ENCODE results near the gene GSDME. TPM values are rescaled to one million over a fixed set of nuclear protein-coding genes. Genes with fewer than 3 reads are reported as not detected.
"Not testable (repeated sequence)": the region's sequence is repeated elsewhere in the genome, so short reads cannot be mapped to it uniquely, and the experiment has no call there.

GSDME gene
- total and polyA plus RNA-seq, 7 donors = 4.9 to 32.1 (median 14.1) TPM

DNA sequence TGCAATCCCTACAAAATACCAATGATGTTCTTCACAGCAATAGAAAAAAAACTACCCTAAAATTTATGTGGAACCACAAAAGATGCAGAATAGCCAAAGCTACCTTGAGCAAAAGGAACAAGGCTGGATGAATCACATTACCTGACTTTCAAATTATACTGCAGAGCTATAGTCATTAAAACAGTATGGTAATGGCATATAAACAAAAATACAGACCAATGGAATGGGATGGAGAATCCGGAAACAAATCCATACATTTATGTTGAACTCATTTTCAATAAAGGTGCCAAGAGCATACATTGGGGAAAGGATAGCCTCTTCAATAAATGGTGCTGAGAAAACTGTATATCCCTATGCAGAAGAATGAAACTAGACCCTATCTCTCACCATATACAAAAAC is 18.7 kb downstream of the GSDME start:
- peaks cover 18% of the 10 kb centered on the region for H3K4me1 ChIP-seq
- no peaks in the 10 kb centered on the region for H3K36me3 ChIP-seq (ENCODE audit: insufficient read depth in 1 of 2, low read depth in 1 of 2)
- no peak for ATAC-seq
- no peak overlapping the region for H3K4me3 ChIP-seq
- peaks cover 5% of the 10 kb centered on the region for H3K9me3 ChIP-seq
- H3K27ac ChIP-seq = no peak overlapping the region
- intact Hi-C loops (cut with DNase I) = no loop called here
- WGBS, 3 donors = 97 to 100% (median 99%) methylated on average over 1 of the region's 1 CpG
- no peak for TF ChIP-seq CTCF (IDR thresholded peaks at IDR 0.05)
- H3K27me3 ChIP-seq (ENCODE audit: insufficient read depth in 3 of 3, low read length in 2 of 3) = no peaks in the 10 kb centered on the region
- no peak for DNase-seq

GRCh38 chr7:24737281-24737680 is 20.0 kb downstream of the GSDME start:
- 7 to 25% (median 18%) methylated on average over 1 of the region's 1 CpG for WGBS, 3 donors

DNA sequence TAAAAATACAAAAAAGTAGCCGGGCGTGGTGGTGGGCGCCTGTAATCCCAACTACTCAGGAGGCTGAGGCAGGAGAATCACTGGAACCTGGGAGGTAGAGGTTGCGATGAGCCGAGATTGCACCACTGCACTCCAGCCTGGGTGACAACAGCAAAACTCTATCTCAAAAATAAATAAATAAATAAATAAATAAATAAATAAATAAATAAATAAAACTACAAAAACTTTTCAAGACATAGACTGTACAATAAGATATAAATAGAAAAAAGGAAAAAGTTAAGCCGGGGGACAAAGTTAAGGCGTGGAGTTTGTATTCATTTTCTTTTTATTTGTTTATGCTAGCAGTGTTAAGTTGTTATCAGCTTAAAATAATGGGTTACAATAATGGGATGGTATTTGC is 21.7 kb downstream of the GSDME start:
- H3K27me3 ChIP-seq (ENCODE audit: insufficient read depth in 3 of 3, low read length in 2 of 3); H3K36me3 ChIP-seq (ENCODE audit: insufficient read depth in 1 of 2, low read depth in 1 of 2); ATAC-seq; H3K4me3 ChIP-seq; DNase-seq; H3K27ac ChIP-seq; intact Hi-C loops (cut with DNase I); H3K9me3 ChIP-seq; H3K4me1 ChIP-seq: not testable (repeated sequence)
- 97 to 98% (median 97%) methylated on average over 7 of the region's 7 CpGs for WGBS, 3 donors

More at GRCh38 chr7:24737281-24737680, 20.0 kb downstream of the GSDME start:
- intact Hi-C loops (cut with DNase I) = no loop called here
- Histone ChIP-seq H3K36me3 (ENCODE audit: insufficient read depth in 1 of 2, low read depth in 1 of 2) (no peaks in the 10 kb centered on the region), H3K4me3 (no peak overlapping the region), H3K4me1 (peaks cover 18% of the 10 kb centered on the region), H3K9me3 (peaks cover 5% of the 10 kb centered on the region), H3K27me3 (ENCODE audit: insufficient read depth in 3 of 3, low read length in 2 of 3) (no peaks in the 10 kb centered on the region), H3K27ac (no peak overlapping the region)
- DNase-seq = no peak
- no peak for TF ChIP-seq CTCF (IDR thresholded peaks at IDR 0.05)
- no peak for ATAC-seq

DNA sequence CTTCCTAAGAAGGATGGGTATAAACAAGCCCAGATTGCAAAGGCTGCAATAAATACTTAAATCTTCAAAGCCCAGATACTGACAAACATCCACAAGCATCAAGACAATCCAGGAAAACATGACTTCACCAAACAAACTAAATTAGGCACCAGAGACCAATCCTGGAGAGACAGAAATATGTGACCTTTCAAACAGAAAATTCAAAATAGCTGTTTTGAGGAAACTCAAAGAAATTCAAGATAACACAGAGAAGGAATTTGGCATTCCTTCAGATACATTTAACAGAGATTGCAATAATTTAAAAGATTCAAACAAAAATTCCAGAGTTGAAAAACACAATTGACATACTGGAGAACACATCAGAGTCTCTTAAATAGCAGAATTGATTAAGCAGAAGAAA is 23.0 kb downstream of the GSDME start:
- H3K36me3 ChIP-seq (ENCODE audit: insufficient read depth in 1 of 2, low read depth in 1 of 2) = no peaks in the 10 kb centered on the region
- peaks cover 9% of the 10 kb centered on the region for H3K4me1 ChIP-seq
- DNase-seq (no peak), ATAC-seq (no peak)
- intact Hi-C loops (cut with DNase I) = no loop called here
- no peak overlapping the region for H3K27ac ChIP-seq
- H3K9me3 ChIP-seq = peaks cover 5% of the 10 kb centered on the region
- TF ChIP-seq CTCF (IDR thresholded peaks at IDR 0.05) = no peak
- H3K27me3 ChIP-seq (ENCODE audit: insufficient read depth in 3 of 3, low read length in 2 of 3) = no peaks in the 10 kb centered on the region
- H3K4me3 ChIP-seq = no peak overlapping the region

GRCh38 chr7:24733414-24734060 is 23.7 kb downstream of the GSDME start:
- Histone ChIP-seq H3K4me3 (no peak overlapping the region), H3K27me3 (ENCODE audit: insufficient read depth in 3 of 3, low read length in 2 of 3) (no peaks in the 10 kb centered on the region), H3K9me3 (peaks cover 2% of the 10 kb centered on the region), H3K27ac (no peak overlapping the region), H3K4me1 (peaks cover 14% of the 10 kb centered on the region), H3K36me3 (ENCODE audit: insufficient read depth in 1 of 2, low read depth in 1 of 2) (no peaks in the 10 kb centered on the region)
- 80 to 86% (median 83%) methylated on average over 2 of the region's 2 CpGs for WGBS, 3 donors
- DNase-seq (no peak), ATAC-seq (peak in 1 of 4 donors; percentile 23)
- intact Hi-C loops (cut with DNase I) = no loop called here
- no peak for TF ChIP-seq CTCF (IDR thresholded peaks at IDR 0.05)

Measured in psoas muscle (tissue), 8 donors.